NCI-H2081 (cell line): ENCODE measurements around the gene GUCY2F.

ENCODE experiments used
- DNase-seq, 2 experiments: peaks; one replicate each; lab custom pipeline; 2025; lab: John Stamatoyannopoulos, UW

Gene GUCY2F

DNA sequence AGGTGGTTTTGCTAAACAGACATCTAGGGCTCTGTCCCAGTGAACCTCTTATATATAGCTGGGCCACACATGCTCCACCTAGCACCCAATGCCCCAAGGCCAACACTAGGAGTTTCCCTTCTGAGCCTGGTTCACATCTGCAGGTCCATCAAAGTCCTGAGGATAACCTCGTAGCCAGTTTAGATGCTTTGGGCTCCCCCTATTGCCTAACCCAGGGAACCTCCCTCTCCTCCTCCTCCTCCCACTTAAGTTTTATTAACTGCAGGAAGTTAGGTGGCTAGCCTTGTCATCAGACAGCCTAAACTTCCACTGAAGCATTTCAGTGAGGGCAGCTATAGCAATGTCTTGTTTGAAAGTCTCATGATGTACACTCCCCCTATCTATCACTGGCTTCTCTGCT, 88.0 kb downstream of the GUCY2F start:
- DNase-seq: no peak

DNA sequence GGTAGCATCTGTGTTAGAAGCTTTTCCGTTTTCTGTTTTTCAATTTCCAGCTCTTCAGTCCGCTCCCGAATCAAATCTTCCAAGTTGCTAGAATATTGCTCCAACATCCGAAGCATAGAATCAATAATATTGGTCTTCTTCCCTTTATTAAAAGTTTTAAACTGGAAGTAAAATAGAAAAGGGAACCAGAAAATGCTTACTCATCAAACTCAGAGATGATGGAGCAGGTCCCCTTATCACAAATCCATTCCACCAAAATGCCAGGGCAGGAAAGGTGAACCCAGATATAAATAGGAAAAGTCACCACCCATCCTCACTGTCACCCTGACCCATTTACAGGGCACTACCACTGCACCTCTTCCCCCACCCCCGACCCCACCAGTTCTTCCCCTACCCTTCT, 89.0 kb downstream of the GUCY2F start:
- DNase-seq: no peak

DNA sequence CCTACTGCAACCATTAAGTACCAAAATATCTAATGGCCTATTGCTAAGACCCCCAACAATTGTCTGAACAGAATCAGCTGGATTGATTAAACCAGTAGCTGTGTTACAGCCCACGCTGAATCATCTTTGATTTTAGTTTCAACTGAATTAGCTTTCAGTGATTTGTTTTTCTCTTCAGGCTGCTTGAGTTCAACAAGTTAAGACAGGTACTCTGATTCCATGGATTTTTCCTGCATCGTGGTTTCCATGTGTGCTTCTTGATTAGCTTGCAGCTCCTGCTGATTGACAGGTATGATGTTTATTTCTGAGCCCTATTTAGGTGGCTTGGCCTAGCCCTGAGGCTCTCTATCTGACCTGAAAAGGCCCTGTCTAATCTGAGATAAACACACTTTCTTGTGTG, 91.3 kb downstream of the GUCY2F start:
- no peak for DNase-seq

DNA sequence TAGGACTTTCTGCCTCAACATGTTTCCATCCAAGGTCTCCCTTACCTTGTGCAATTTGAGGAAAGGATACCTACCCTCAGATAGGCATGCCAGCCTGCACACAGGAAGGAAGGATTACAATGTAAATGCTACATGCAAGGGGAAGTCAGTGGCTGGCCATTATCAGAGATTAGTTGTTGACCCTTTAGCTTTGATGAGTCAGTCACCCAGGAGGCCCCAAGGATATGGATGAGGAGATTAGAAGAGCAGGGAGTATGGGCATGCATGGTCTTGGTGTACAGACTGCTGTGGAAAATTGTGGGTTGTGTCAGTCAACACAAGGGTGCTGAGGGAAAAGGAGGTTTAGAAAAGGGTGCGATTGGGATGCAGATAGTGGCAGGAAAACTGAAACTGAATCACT, 92.0 kb downstream of the GUCY2F start:
- no peak for DNase-seq

DNA sequence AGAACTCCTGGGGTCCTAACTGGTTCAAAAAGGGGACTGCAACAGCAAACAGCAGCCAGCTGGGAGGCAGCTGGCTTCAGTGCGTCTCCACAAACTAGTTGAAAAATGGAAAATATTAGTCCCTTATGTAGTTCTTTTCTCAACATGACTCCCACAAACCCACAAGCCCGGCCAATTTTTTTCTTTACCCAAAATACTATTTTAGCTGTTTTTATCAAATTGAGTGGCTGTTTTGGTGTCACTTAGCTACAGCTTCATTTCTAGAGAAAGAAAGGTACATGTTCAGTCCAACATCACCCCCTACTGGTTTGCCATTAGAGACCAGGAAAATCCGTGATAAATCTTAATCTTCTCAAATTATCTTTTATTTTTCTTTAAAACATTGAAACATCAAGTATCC, 97.2 kb downstream of the GUCY2F start:
- DNase-seq: peak; percentile 49 to 51

DNA sequence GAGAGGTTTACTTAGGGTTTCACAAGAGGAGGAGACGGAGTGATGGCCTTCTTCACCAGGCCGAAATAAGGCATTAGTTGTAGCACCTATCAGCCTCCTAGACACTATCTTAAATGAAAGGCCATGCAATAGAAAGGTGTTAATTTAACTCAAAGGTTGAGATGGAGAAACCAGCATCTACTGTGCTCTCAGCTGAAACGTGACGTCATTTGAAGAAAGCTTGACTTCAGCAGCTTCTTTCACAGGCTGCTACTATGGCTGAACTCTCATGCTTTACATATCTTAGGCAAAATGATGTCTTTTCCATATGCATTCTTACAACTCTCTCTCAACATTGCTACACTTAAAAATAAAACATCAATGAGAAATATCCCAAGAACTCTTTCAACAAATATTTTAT, 99.6 kb downstream of the GUCY2F start:
- DNase-seq: no peak

DNA sequence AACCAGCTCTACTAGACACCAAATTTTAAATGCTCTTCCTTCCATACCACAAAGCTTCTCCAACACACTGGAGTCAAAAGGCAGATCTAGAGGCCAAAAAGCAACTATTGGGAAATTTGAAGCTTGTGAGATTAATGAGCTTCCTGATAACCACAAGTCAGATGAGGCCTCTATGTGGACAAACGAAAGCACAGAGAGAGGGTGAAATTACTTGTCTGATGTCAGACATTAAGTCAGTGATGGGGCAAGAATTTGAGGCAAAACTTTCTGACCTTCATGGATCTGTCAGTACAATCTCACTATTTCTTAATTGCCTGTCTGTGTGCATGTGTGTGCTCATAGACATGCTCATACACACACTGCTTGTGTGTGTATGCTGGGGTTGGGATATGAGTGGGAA, 103.6 kb downstream of the GUCY2F start:
- no peak for DNase-seq

DNA sequence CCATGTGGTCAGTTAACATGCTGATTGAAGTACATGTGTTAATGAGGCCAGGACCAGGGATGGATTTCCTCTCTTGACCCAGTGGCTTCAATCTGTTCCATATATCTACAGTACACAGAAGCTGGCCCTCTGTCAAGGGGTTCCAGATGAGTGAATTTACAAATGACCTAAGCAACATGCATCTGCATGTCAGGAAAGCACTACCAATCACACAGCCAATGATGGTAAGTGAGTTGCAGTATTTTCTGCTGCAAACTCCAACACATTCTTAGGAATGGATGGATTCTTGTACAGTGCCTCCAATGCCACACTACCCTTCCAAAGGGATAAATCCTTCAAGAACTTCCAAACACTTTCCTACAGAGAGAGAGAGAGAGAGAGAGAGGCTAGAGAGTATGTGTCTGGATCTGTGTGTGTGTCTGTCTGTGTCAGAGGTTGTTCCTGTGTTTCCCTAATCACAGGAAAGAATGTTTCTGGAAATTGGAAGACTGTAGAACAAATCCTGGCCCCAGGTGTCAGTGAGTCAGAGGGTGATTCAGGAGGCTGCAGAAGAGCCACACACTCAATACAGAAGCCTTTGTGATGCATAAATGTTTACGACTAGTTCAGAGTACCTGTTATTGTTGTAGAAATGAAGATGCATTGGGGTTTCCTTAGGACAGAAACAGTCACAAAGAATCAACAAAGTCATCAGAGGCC, 107.5 kb downstream of the GUCY2F start:
- DNase-seq: no peak

DNA sequence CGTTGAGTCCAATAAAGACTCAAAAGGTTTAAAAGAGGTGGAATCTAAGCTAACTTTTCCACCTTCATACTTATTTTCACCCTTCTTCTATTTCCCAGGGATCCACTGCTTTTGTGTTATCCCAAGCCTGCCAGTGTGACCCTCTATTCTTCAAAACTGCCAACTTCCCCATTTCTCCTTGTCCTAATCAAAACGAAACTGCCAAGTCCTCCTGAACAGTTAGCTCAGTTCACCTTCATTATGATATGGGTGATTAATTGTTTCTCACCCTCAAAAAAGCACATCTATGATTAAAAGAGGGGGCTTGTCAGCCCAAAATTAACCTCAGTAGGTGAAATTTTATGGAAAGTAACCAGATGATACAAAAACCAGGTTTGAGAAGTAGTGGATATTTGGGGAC, 108.4 kb downstream of the GUCY2F start:
- DNase-seq: no peak

DNA sequence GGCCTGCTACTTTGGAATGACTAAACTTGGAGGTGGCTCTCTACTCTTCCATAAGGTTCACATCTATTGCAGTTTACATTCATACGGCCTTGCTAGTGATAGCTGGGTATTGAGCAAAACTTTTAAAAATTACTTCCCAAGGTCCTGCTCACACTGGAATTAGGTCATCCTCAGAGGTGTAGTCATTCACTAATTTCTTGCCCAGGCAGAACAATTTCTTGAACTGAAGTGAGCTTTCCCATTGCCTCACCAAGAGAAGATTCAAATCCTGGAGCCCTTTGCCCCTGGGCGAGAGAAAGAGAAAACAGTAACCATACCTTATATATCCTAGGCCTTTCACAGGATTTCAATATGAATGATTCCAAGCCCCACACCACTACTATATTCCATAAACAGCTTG, 109.2 kb downstream of the GUCY2F start:
- no peak for DNase-seq

DNA sequence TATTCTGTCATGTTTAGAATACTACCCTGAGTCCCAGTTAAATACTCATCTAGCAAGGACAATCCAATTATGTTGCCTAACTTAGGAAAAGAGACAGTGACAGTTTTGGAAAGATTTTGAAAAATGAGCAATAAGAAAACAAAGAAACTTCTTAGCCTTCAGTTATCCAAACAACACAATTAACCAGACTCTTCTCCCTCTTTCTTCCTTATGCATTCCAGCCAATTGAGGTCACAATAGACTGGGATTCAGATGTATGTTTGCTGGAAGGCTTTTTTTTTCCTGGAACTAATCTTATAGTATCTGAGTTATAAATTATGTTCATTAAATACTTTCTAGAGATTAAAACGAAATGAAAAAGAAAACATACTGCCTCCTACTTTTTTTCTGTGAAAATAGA, 109.6 kb downstream of the GUCY2F start:
- no peak for DNase-seq

DNA sequence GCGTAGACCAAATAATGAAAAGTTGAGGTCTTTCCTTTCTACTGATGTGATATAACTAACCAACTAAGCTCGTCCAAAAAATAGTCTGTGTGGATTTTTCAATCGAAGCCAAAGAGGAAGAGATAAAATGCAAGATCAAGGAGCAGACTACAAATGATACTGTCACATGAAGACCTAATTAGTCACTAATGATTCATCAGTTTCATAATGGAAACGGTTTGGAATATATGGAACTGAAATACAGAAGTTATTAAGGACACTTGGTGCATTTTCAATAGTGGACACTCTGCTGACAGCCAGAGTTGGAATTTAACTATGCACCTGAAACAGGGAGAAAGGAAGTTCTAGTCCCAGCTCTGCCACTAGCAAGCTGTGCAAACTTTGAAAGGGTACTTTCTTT, 119.8 kb downstream of the GUCY2F start:
- DNase-seq: no peak

DNA sequence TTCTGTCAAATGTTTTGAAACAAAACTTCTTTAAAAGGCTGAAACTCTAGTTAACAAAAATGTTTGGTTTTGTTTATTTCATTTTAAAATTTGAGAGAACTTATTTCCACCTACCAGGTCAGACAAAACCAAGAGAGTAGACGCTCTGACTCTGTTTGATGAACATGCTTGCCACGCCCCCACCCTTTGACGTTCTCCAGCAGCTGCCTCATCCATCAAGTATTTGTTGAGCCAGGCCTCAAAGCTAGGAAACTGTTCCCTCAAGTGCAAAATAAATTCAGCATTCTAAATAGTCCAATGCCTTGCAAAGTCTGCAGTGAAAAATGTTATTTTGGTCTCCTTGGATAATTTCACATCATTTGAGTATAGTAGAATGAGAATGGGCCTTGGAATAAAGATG, 121.6 kb downstream of the GUCY2F start:
- no peak for DNase-seq

DNA sequence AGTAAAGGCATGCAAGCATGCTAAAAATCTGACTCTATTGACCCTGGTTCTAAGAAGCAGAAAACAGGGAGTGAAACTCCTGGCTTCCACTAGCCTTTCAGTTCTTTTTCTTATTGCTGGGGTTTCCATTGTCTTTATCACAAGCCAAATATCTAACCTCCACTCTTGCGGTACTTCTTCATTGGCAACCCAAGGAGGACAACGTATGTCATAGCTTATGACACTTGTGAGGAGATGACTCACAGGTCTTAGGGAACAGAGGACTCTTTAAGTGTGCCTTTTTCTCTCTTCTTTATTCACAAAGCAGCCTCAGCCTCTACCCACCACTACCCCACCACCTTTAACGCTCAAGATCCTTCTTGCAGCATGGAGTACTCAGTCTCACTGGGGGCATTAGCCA, 124.2 kb downstream of the GUCY2F start:
- DNase-seq: no peak

DNA sequence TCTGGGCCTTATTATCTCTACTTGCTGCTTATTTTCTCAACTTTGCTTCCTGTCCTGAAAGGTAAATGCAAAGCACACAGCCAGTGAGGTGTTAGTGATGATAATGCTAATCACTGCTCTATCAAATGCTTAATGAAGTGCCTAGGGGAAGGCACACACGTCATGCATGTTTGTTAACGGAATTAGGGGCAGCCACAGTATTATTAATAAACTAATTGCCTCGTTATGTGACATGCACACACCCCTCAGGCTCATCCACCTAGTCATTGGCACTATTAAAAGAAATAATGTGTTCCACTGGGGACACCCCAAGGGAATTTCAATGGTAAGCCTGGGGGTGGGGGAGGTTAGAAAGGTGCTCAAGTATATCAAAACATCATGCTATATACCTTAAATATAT, 125.2 kb downstream of the GUCY2F start:
- no peak for DNase-seq

DNA sequence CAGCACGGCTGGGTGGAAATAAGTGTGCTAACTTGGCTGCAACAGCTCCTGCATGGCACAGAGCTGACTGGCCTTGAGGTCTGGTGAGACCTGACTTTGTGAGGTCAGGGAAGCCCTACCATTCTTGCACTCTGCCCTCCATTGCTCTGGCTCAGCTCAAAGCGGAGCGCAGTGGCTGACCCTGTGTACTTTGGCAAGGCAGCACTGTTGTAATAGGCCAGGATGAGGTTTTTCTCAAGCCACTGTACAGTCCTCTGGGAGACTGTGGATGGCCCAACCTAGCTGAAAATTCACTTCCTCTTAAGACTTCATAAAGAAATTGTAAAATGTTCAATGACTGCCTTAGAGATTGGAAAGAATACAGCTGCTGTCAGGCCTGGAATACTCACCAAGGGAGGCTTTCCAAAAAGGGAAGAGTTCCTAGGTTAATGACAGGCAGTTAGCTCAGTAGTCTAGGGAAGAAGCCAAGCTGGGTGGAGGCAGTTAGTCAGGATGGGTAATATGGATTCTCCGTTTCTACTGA, 129.8 kb downstream of the GUCY2F start:
- DNase-seq: no peak

DNA sequence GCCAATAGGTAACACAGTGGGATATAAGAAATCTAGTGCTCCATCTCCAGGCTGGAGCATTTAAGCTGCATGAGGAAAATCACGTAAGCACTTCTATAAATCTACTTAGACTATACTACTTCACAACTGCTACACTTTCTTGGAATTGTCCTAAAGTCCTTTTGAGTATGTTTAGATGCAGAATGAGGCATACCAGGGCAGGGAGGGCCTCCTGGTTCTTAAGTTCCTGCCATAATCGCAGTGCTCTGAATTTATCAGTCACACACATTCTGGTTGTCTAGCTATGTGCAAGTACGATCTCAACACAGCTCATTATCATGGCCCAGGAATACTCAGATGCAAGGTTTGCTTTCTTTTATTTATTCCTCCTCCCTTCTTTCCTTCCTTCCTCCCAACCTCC, 130.3 kb downstream of the GUCY2F start:
- DNase-seq: no peak

DNA sequence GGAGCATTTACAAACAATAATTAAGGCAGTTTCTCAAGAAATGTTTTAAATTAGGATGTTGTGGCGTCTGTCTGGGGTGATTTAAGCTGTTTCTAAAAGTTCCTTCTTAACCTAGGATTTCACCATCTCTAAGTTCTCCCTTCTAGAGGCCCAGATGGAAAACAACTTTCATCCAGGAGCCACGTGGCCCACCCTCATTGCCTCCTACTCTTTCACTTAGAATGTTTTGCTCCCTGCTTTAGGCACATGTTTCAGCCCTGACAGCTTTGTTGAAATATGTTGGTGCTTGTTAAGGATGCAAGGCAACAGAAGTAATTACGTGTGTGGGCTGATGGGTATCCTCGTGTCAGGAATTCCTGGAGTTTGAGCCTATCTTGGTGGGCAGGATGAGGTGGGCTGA, 131.3 kb downstream of the GUCY2F start:
- no peak for DNase-seq

DNA sequence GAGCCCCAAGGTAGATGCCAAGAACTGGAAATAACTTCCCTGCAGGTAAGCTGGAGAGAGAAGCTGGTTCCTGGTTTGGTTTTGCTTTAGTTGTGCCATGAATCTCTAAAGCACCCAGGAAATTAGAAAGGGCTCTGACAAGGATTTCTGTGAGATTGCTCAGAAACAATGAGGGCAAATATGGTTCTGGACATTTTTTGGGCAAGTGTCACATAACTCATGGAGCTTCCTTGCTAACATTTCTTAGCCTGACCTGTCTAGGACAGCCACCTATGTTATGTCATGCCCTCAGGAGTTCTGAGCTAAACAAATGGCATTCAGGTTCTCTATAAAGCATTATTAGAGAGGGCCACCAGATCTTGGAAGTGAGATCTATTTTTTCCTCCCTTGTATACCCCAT, 131.8 kb downstream of the GUCY2F start:
- DNase-seq: no peak

DNA sequence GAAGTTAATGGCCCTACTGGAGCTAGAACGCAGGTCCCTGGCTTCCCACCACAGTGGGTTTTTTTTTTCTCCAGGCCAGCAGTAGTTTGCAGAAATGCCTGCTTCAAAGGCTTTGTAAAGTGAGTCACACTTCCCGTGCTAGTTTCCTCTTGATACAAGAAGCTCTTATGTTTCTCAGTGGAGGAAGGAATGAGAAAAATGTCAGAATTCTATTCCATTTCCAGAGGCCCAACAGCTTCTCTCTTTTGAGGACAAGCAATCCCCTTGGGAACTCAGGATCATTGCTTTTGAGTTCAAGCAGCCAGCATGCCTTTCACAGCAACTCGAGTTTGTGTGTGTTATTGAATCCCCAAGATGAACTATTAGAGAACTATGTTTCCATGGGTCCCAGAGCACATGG, 134.3 kb downstream of the GUCY2F start:
- DNase-seq: no peak

DNA sequence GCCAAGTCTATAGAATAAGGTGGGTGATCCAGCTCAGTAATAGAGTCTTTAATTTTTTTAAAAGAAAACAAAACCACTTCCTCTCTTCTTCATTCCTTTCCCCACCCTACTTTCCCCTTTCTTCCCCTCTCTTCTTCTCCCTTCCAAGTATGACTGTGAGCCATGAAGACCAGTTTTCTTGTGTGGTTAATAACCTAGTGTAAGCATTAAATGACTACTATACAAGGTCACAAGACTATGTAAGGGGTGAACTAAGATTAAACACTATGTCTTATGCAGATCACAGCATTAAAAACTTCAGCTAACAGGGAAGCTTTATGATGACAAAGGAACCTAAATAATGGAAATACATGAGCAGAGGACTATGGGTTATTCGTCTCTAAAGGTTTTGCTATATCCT, 135.4 kb downstream of the GUCY2F start:
- DNase-seq: no peak

DNA sequence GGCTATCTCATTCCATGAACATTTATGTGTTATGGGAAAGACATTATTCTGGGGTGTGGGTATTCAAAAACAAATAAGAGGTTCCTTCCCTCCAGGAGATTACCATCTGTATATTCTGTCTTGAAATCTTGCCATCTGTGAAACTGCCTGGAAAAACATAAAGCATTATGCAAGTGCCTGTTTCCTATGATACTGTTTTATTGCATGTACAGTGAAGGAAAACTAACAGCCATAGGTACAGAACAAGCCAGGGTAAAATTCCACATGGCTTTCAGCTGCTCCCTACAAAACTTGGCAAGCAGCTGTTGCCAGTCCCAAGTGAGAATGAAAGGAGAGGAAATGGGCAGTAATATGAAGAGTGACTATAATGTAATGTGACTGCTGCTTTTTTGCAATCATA, 136.0 kb downstream of the GUCY2F start:
- no peak for DNase-seq

DNA sequence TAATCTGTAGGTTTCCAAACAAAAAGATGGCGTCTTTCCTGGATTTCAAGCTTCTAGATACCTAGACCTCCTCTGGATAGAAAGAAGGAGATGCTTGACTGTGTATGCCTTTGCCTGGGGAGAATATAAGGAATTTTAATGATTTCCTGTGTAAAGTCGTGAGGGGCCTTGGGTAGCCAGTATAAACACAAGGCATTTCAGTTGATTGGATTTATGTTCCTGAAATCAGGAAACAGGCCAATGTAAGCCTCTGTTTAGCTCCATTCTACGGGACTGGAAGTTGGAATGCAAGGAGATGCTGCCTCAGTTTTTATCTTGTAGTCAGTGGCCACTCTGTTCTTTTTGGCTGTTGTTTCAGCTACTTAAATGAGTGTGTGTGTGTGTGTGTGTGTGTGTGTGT, 137.2 kb downstream of the GUCY2F start:
- DNase-seq: no peak

DNA sequence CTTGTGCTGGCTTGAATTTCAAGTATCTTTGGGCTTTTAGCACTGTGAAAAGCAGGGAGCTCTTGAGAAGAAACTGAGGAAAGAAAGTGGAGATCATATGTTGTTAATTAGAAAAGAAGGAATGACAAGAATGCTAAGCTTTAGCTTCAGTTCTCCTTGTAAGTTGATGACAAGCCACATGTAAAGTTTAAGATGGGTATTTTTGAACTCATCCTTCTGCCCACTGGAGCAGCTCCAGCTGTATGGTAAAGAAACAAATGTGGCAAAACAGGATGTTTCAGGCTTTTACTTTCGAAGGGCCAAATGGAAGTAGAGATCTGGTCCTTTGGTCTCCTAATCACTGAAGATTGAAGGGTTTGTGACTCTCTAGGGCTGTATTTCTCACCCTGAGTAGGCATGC, 137.8 kb downstream of the GUCY2F start:
- no peak for DNase-seq

DNA sequence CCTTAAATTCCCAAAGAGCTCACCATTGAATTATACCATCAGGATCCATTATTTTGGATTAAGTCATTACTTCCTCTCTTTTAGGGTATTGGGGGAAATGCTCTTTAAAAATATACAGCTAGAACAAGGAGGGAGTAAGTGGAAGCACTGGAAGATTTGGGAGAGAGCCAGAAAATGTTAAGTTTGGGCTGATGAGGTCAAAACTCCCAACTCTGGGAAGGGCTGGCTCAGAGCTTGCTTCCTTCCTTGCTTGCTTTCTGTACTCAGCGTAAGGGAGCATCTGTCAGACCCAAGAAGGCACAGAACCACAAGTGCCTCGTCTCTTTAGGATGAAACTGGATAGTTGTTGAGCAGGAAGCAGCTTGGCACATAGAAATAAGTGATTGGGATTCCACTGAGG, 138.2 kb downstream of the GUCY2F start:
- no peak for DNase-seq
